ENCODE results near the gene SUMF1. TPM values are rescaled to one million over a fixed set of nuclear protein-coding genes. Genes with fewer than 3 reads are reported as not detected.

The SUMF1 gene
- total and polyA plus RNA-seq, 5 donors = 7.8 to 14.4 (median 10.9) TPM

- no peaks in the 10 kb centered on the region for H3K9me3 ChIP-seq (ENCODE audit: control insufficient read depth, low read length)
- DNase-seq (no peak), ATAC-seq (no peak)
- 43% methylated on average over 1 of the region's 1 CpG for WGBS
- H3K4me1 ChIP-seq (ENCODE audit: control insufficient read depth, insufficient read depth, low read length) = peaks cover 2% of the 10 kb centered on the region
- H3K4me3 ChIP-seq (ENCODE audit: low read length) = no peak overlapping the region
- H3K27ac ChIP-seq (ENCODE audit: low read length) = no peak overlapping the region
- no peaks in the 10 kb centered on the region for H3K27me3 ChIP-seq (ENCODE audit: control insufficient read depth, insufficient read depth)
- intact Hi-C loops (cut with DNase I) = loop anchor here in 3 of 4 donors (5.0 to 10.0 kb wide), 4 partner anchors 84 to 143 kb away; no protein-coding TSS in a partner anchor
Measured at GRCh38 chr3:4497843-4498324, 30.8 kb upstream of the SUMF1 start.

- Histone ChIP-seq H3K9me3 (ENCODE audit: control insufficient read depth, low read length) (no peaks in the 10 kb centered on the region), H3K27me3 (ENCODE audit: control insufficient read depth, insufficient read depth) (no peaks in the 10 kb centered on the region), H3K27ac (ENCODE audit: low read length) (no peak overlapping the region), H3K4me3 (ENCODE audit: low read length) (no peak overlapping the region), H3K4me1 (ENCODE audit: control insufficient read depth, insufficient read depth, low read length) (peaks cover 2% of the 10 kb centered on the region)
- intact Hi-C loops (cut with DNase I) = loop anchor here in 3 of 4 donors (5.0 to 10.0 kb wide), 4 partner anchors 85 to 142 kb away; no protein-coding TSS in a partner anchor
- WGBS = 74% methylated on average over 5 of the region's 5 CpGs
- ATAC-seq (no peak), DNase-seq (no peak)
Measured at GRCh38 chr3:4497005-4497692, 30.1 kb upstream of the SUMF1 start.

GRCh38 chr3:4496087-4496452 lies 29.0 kb upstream of the SUMF1 start:
- Histone ChIP-seq H3K4me1 (ENCODE audit: control insufficient read depth, insufficient read depth, low read length) (peaks cover 2% of the 10 kb centered on the region), H3K27me3 (ENCODE audit: control insufficient read depth, insufficient read depth) (no peaks in the 10 kb centered on the region), H3K27ac (ENCODE audit: low read length) (no peak overlapping the region), H3K9me3 (ENCODE audit: control insufficient read depth, low read length) (no peaks in the 10 kb centered on the region), H3K4me3 (ENCODE audit: low read length) (no peak overlapping the region)
- no peak for ATAC-seq
- 72% methylated on average over 3 of the region's 3 CpGs for WGBS
- DNase-seq = no peak
- intact Hi-C loops (cut with DNase I) = loop anchor here in 3 of 4 donors (5.0 to 10.0 kb wide), 4 partner anchors 86 to 141 kb away; no protein-coding TSS in a partner anchor

GRCh38 chr3:4495294-4496086 lies 28.4 kb upstream of the SUMF1 start:
- WGBS = 48% methylated on average over 3 of the region's 3 CpGs
- ATAC-seq (no peak), DNase-seq (no peak)
- Histone ChIP-seq H3K4me1 (ENCODE audit: control insufficient read depth, insufficient read depth, low read length) (peaks cover 2% of the 10 kb centered on the region), H3K27me3 (ENCODE audit: control insufficient read depth, insufficient read depth) (no peaks in the 10 kb centered on the region), H3K4me3 (ENCODE audit: low read length) (peak overlapping the region; percentile 12), H3K9me3 (ENCODE audit: control insufficient read depth, low read length) (no peaks in the 10 kb centered on the region), H3K27ac (ENCODE audit: low read length) (no peak overlapping the region)
- intact Hi-C loops (cut with DNase I) = loop anchor here in 3 of 4 donors (5.0 to 10.0 kb wide), 4 partner anchors 87 to 141 kb away; no protein-coding TSS in a partner anchor

- no peaks in the 10 kb centered on the region for H3K27me3 ChIP-seq (ENCODE audit: control insufficient read depth, insufficient read depth)
- DNase-seq (no peak), ATAC-seq (no peak)
- no peaks in the 10 kb centered on the region for H3K9me3 ChIP-seq (ENCODE audit: control insufficient read depth, low read length)
- intact Hi-C loops (cut with DNase I) = loop anchor here in 3 of 4 donors (5.0 to 10.0 kb wide), 4 partner anchors 87 to 140 kb away; no protein-coding TSS in a partner anchor
- H3K27ac ChIP-seq (ENCODE audit: low read length) = no peak overlapping the region
- peak overlapping the region; percentile 57 for H3K4me3 ChIP-seq (ENCODE audit: low read length)
- 19% methylated on average over 4 of the region's 4 CpGs for WGBS
- H3K4me1 ChIP-seq (ENCODE audit: control insufficient read depth, insufficient read depth, low read length) = peaks cover 2% of the 10 kb centered on the region
Measured at GRCh38 chr3:4494895-4495264, 27.8 kb upstream of the SUMF1 start.

GRCh38 chr3:4493941-4494894 lies 27.1 kb upstream of the SUMF1 start:
- peak overlapping the region; percentile 9 for H3K27ac ChIP-seq (ENCODE audit: low read length)
- peak in 2 of 3 donors; percentile 35 to 60 for DNase-seq
- H3K4me1 ChIP-seq (ENCODE audit: control insufficient read depth, insufficient read depth, low read length) = peaks cover 2% of the 10 kb centered on the region
- H3K4me3 ChIP-seq (ENCODE audit: low read length) = peak overlapping the region; percentile 57
- intact Hi-C loops (cut with DNase I) = loop anchor here in 3 of 4 donors (10.0 kb wide), 3 partner anchors 111 to 141 kb away; no protein-coding TSS in a partner anchor
- WGBS = 6% methylated on average over 28 of the region's 28 CpGs
- H3K9me3 ChIP-seq (ENCODE audit: control insufficient read depth, low read length) = no peaks in the 10 kb centered on the region
- peak; percentile 0 to 12 for ATAC-seq
- H3K27me3 ChIP-seq (ENCODE audit: control insufficient read depth, insufficient read depth) = no peaks in the 10 kb centered on the region

- DNase-seq (peak; percentile 99), ATAC-seq (peak; percentile 99)
- H3K4me1 ChIP-seq (ENCODE audit: control insufficient read depth, insufficient read depth, low read length) = peaks cover 2% of the 10 kb centered on the region
- intact Hi-C loops (cut with DNase I) = loop anchor here in 3 of 4 donors (10.0 kb wide), 3 partner anchors 112 to 142 kb away; no protein-coding TSS in a partner anchor
- WGBS = under 1% methylated on average over 47 of the region's 47 CpGs
- H3K27me3 ChIP-seq (ENCODE audit: control insufficient read depth, insufficient read depth) = no peaks in the 10 kb centered on the region
- no peaks in the 10 kb centered on the region for H3K9me3 ChIP-seq (ENCODE audit: control insufficient read depth, low read length)
- H3K27ac ChIP-seq (ENCODE audit: low read length) = peak within 1 kb of the TSS; percentile 72
- H3K4me3 ChIP-seq (ENCODE audit: low read length) = peak within 1 kb of the TSS; percentile 57
Measured at GRCh38 chr3:4493014-4493940, 26.2 kb upstream of the SUMF1 start, which contains the start of gene ITPR1. ITPR1 (plus strand) TSS chr3:4493348; CDS start chr3:4516492, 23,144 bp downstream.

- peak; percentile 51 to 56 for ATAC-seq
- no peaks in the 10 kb centered on the region for H3K9me3 ChIP-seq (ENCODE audit: control insufficient read depth, low read length)
- DNase-seq = peak; percentile 49 to 77 (median 73)
Measured at GRCh38 chr3:4492208-4493013, 25.3 kb upstream of the SUMF1 start.

GRCh38 chr3:4491855-4492207 lies 24.8 kb upstream of the SUMF1 start:
- whole genome bisulfite sequencing = 35% methylated on average over 5 of the region's 5 CpGs
- intact Hi-C loops (cut with DNase I) = loop anchor here in 3 of 4 donors (10.0 kb wide), 3 partner anchors 113 to 143 kb away; no protein-coding TSS in a partner anchor
- ATAC-seq = no peak
- Histone ChIP-seq H3K27ac (ENCODE audit: low read length) (no peak overlapping the region), H3K27me3 (ENCODE audit: control insufficient read depth, insufficient read depth) (no peaks in the 10 kb centered on the region), H3K4me1 (ENCODE audit: control insufficient read depth, insufficient read depth, low read length) (peaks cover 2% of the 10 kb centered on the region), H3K9me3 (ENCODE audit: control insufficient read depth, low read length) (no peaks in the 10 kb centered on the region), H3K4me3 (ENCODE audit: low read length) (peak overlapping the region; percentile 57)
- DNase-seq = no peak

More at GRCh38 chr3:4492208-4493013, 25.3 kb upstream of the SUMF1 start:
- Histone ChIP-seq H3K4me1 (ENCODE audit: control insufficient read depth, insufficient read depth, low read length) (peaks cover 2% of the 10 kb centered on the region), H3K27ac (ENCODE audit: low read length) (peak overlapping the region; percentile 72), H3K27me3 (ENCODE audit: control insufficient read depth, insufficient read depth) (no peaks in the 10 kb centered on the region), H3K4me3 (ENCODE audit: low read length) (peak overlapping the region; percentile 57)
- intact Hi-C loops (cut with DNase I) = loop anchor here in 3 of 4 donors (10.0 kb wide), 3 partner anchors 112 to 142 kb away; no protein-coding TSS in a partner anchor
- WGBS = under 1% methylated on average over 43 of the region's 43 CpGs
